GM21529 (cell line): ENCODE measurements around the gene CD84.
"Not testable (repeated sequence)": the region's sequence is repeated elsewhere in the genome, so short reads cannot be mapped to it uniquely, and the experiment has no call there.

Source experiments
- ATAC-seq: cut with Tn5 transposase; IDR thresholded peaks from one replicate; pipeline ENCODE4 v1.9.1; 2021; ENCODE audit not compliant: unreplicated experiment

Gene CD84

GRCh38 chr1:160542303-160542945 is 36.9 kb downstream of the CD84 start:
- ATAC-seq, result no peak

- ATAC-seq, result no peak
These were observed 37.5 kb downstream of the CD84 start for GRCh38 chr1:160541622-160542302.

- no peak for ATAC-seq
These were observed 38.5 kb downstream of the CD84 start for GRCh38 chr1:160540859-160541233.

- peak; percentile 95 for ATAC-seq
These were observed 39.1 kb downstream of the CD84 start for GRCh38 chr1:160539990-160540858.

- no peak for ATAC-seq
These were observed 39.7 kb downstream of the CD84 start for GRCh38 chr1:160539684-160539989.

- no peak for ATAC-seq
These were observed 40.2 kb downstream of the CD84 start for GRCh38 chr1:160538985-160539651.

GRCh38 chr1:160537714-160538665 is 41.3 kb downstream of the CD84 start:
- ATAC-seq, result no peak

GRCh38 chr1:160534823-160535605 is 44.3 kb downstream of the CD84 start:
- ATAC-seq, result no peak

GRCh38 chr1:160532557-160532813 is 46.8 kb downstream of the CD84 start:
- ATAC-seq, result not testable (repeated sequence)

GRCh38 chr1:160531809-160532556 is 47.3 kb downstream of the CD84 start:
- not testable (repeated sequence) for ATAC-seq

- ATAC-seq, result not testable (repeated sequence)
These were observed 49.8 kb downstream of the CD84 start for GRCh38 chr1:160529401-160529952.

GRCh38 chr1:160523789-160524188 is 55.5 kb downstream of the CD84 start:
- not testable (repeated sequence) for ATAC-seq

- ATAC-seq, result peak; percentile 49
These were observed 56.5 kb downstream of the CD84 start, which contains the start of gene SLAMF6 for GRCh38 chr1:160522622-160523345. Gene SLAMF6, minus strand, starts transcription at chr1:160523255. Its CDS starts 63 bp downstream, at chr1:160523192.

GRCh38 chr1:160522136-160522535 is 57.2 kb downstream of the CD84 start:
- no peak for ATAC-seq

GRCh38 chr1:160521554-160521953 is 57.7 kb downstream of the CD84 start:
- ATAC-seq, result no peak

- ATAC-seq, result peak; percentile 45
These were observed 58.3 kb downstream of the CD84 start for GRCh38 chr1:160520999-160521398.

GRCh38 chr1:160520582-160520981 is 58.7 kb downstream of the CD84 start:
- no peak for ATAC-seq
